GM12891 (cell line): ENCODE results near the gene CCDC57.

Experiments
- PAX5 ChIP-seq: IDR thresholded peaks from 2 replicates; pipeline ENCODE4 v1.6.1; 2011; ENCODE audit warnings: low read length, moderate library complexity, mild to moderate bottlenecking; ENCODE audit not compliant: insufficient read depth, severe bottlenecking
- POLR2A ChIP-seq: IDR thresholded peaks from 2 replicates; pipeline ENCODE4 v1.6.1; 2011; ENCODE audit warnings: low read depth, low read length, control low read depth
- POLR2AphosphoS5 ChIP-seq: IDR thresholded peaks from 2 replicates; pipeline ENCODE4 v1.6.1; 2011; ENCODE audit warnings: low read depth, low read length, control low read depth

- no peak for TF ChIP-seq POLR2AphosphoS5
- no peak for TF ChIP-seq POLR2A
- TF ChIP-seq PAX5 = no peak
These were observed 139.2 kb downstream of the CCDC57 start for GRCh38 chr17:82073446-82073845.
